Measurements from ENCODE around the gene DNAH12.
"Not testable (repeated sequence)": the region's sequence is repeated elsewhere in the genome, so short reads cannot be mapped to it uniquely, and the experiment has no call there.

The DNAH12 gene

GRCh38 chr3:57314204-57314603, 229.9 kb downstream of the DNAH12 start:
- no peak for DNase-seq (ENCODE audit: low spot score)

DNA sequence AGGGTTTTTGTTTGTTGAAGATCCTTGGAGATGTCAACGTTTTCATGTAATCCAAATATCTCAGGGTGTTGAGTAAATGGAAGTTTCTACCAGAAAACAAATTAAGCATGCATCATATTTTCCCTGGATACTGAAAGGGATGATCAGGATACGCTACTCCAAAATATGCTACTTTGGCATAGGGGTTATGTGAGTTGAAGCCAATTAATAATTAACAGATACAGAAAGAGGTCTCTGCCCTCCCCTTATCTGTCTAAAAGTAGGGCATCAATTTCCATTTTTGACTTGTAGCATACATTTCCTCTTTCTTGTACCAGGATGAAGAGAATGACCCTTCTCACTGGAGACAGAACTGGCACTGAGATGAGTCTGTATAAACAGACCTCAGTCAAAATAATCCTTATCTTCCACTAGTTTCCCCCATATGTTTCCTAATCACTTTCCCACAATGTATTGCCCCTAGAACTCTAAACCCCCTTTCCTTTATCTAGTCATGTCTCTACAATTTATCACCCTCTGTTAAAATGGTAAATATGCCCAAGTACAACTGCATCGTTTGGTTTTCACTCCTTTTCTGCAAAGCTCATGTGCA, 234.3 kb downstream of the DNAH12 start:
- DNase-seq (ENCODE audit: low spot score), result no peak

DNA sequence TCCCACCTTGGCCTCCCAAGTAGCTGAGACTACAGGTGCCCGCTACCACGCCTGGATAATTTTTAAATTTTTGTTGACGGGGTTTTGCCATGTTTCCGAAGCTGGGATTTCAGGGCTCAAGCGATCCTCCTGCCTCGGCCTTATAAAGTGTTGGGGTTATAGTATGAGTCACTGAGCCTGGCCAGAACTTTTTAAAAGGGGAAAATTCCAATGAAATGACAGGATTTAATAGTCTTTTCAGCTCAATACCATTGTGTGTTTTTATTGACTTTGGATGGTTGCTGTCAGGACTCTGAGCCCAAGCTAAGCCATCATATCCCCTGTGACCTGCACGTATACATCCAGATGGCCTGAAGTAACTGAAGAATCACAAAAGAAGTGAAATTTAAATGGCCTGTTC, 240.6 kb downstream of the DNAH12 start:
- DNase-seq (ENCODE audit: low spot score), result not testable (repeated sequence)

- no peak for DNase-seq (ENCODE audit: low spot score)
Measured at GRCh38 chr3:57298041-57298440, 246.1 kb downstream of the DNAH12 start.

- no peak for DNase-seq (ENCODE audit: low spot score)
Measured at GRCh38 chr3:57292897-57293526, 251.1 kb downstream of the DNAH12 start.

DNA sequence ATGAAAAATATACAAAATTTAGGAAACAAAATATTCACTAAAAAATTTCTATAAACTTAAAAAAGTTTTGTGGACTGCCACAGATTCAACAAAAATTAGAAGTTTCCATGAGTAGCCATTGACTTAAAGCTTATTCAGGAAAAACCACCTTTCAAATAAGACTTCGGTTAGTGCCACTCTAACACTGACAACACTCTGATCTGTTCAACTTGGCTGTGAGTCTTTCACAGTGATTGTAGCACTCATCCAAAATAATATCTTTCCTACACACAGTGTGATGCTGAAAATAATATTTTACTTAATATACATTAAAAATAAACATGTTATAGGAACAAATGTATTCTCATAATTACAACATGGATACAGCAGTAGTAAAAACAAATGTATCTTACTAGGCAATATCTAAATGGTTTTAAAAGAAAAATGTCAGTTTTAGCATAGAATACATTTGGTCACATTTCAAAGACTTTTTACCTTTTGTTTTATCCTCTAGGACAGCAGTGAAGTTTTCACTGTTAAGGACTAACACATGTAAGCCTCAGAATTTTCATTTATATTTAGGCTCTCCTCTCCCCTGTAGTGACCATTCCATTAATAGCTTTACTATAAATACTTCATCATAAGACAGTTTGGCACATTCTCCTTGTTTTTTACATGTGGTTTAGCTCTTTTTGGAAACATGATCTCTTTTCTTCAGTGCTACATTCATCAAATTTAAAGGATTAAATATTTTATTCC, 251.8 kb downstream of the DNAH12 start, which contains the start of gene ASB14:
ASB14 (minus strand) TSS at position 527 of the 738 bp plus-strand sequence. CDS start 652 bp downstream, outside the sequence.
- DNase-seq (ENCODE audit: low spot score), result no peak

- no peak for DNase-seq (ENCODE audit: low spot score)
Measured at GRCh38 chr3:57288403-57288802, 255.7 kb downstream of the DNAH12 start.

DNA sequence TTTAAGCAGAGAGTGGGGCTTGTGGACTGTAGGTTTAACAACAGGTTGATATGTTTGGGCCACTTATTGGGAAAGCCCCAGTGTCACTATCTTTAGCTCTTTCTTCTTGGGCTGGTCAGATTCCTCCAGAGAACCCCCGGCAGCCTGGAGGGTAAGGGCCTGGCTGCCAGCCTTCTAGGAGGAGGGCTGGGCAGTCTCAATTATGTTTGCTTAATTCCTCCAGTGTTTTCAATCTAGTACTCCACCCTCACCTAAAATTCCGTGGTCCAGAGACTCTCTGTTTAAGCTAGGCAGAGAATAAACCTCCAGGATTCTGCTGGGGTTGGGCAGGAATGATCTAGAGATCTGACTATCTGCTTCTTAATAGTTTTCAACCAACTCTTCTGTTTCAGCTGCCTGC, 256.9 kb downstream of the DNAH12 start:
- DNase-seq (ENCODE audit: low spot score), result no peak

- no peak for DNase-seq (ENCODE audit: low spot score)
Measured at GRCh38 chr3:57283334-57283733, 260.8 kb downstream of the DNAH12 start.

DNA sequence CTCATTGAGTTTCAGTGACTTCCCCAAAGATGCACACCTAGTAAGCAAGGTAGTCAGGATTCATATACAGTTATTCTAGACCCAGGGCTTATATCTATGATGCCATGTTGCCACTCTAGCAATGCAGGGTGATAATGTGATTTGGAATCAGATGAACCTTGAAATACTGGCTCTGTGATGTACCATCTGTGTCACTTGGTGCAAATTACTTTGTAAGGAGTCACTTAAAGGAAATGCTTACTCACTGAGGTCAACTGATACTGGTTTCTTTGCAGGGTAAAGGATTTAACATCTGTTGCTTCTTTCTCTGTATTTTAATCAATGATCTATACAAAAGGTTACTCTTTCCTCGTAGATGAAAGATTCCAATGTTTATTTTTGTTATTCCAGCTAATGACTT, 262.4 kb downstream of the DNAH12 start:
- DNase-seq (ENCODE audit: low spot score), result no peak

DNA sequence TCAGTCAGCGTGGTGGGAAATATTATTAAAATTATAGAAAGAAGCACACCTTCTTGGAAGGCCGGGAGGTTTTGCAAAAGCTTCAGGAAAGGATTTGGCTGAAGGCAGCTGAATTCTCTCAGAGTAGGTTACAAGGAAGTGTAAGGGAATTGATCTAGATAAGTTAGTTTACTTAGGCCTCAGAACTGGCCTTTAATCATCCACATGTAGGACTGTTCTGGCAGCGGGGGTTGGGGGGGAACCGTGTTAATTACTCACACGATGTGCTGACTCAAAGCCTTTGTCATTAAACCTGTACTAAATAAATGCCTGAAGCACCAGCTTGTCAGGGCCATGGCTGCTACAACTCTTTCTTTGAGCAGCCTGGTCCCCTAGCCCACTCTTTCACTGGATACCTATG, 264.5 kb downstream of the DNAH12 start:
- no peak for DNase-seq (ENCODE audit: low spot score)

DNA sequence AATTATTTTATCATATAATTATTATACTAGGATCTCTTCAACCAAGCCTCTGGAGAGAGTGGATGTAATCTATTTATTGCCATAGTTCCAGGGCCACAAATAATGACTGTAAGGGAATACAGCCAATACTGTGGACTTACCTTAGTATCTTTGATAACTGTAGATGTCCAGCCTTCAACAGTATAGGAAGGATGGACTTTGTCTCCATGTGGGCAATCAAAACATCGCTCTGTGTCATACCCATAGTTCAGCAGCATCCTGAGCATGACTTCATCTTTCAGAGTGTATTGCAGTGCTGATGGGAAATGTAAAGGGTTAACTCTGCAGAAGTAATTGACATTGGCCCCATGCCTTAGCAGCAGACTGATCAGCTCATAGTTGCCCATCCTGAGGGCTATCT, 265.9 kb downstream of the DNAH12 start:
- no peak for DNase-seq (ENCODE audit: low spot score)

- no peak for DNase-seq (ENCODE audit: low spot score)
Measured at GRCh38 chr3:57275393-57275792, 268.8 kb downstream of the DNAH12 start.

GRCh38 chr3:57274845-57275244, 269.3 kb downstream of the DNAH12 start:
- no peak for DNase-seq (ENCODE audit: low spot score)

DNA sequence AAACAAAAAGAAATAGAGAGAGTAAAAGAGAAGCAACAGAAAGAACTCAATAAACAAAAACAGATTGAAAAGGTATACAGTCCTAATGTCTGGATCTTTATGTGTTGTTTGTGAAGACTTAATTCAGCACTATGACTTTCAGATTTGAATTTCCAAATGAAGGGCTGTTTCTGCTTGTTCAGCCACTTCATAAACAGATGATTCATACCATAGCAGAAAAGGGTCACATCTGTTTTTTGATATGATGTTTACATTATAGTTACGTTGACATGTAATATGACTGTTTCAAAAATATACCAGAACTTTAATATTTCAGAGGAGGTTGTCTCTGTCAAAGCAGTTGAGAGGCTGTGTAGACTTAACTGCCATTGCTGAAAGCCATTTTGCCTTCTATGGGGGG, 275.7 kb downstream of the DNAH12 start:
- DNase-seq (ENCODE audit: low spot score), result no peak

DNA sequence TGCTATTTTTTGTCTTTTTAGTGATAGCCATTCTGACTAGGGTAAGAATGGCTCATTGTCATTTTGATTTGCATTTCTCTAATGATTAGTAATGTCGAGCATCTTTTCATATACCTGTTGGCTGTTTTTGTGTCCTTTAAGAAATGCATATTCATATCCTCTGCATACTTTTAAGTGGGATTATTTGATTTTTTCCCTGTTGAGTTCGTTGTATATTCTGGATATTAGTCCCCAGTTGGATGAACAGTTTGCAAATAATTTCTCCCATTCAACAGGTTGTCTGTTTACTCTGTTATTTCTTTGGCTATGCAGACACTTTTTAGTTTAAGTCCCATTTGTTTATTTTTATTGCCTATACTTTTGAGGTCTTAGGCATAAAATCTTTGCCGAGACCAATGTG, 282.2 kb downstream of the DNAH12 start:
- no peak for DNase-seq (ENCODE audit: low spot score)

GRCh38 chr3:57261119-57261518, 283.0 kb downstream of the DNAH12 start:
- DNase-seq (ENCODE audit: low spot score), result no peak

GRCh38 chr3:57257678-57258077, 286.5 kb downstream of the DNAH12 start:
- no peak for DNase-seq (ENCODE audit: low spot score)

- DNase-seq (ENCODE audit: low spot score), result no peak
Measured at GRCh38 chr3:57256844-57257243, 287.3 kb downstream of the DNAH12 start.

- no peak for DNase-seq (ENCODE audit: low spot score)
Measured at GRCh38 chr3:57252404-57252803, 291.7 kb downstream of the DNAH12 start.

DNA sequence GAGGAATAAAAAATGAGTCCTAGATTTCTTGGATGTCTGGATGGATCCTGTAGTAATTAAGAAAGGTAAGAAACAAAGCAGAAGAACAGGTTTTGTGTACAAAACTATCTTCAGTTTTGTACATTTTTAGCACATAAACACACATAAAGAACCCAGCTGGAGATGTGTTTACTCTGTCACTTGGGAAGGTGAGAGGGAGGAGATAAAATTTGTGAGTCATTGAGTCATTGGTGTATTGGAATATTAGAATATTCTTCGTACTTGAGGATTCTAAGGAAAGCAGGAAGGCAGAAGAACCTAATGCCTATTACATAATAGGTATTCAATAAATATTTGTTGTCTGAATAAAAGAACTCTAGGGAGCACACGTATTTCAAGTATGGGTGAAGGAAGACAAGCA, 299.2 kb downstream of the DNAH12 start:
- DNase-seq (ENCODE audit: low spot score), result no peak
